Loucy (cell line): ENCODE results near the gene ATAD2B.

Experiments
- CTCF ChIP-seq: fragments of 200-600 bp; sonication (generic); conservative IDR thresholded peaks from 2 replicates; pipeline ENCODE4 v1.5.1; 2014; ENCODE audit warnings: mild to moderate bottlenecking, antibody characterized with exemption, low read length
- EZH2phosphoT487 ChIP-seq: fragments of 200-600 bp; IDR thresholded peaks from 2 replicates; pipeline ENCODE4 v1.6.1; 2018; ENCODE audit warnings: antibody characterized with exemption, mild to moderate bottlenecking, moderate library complexity, borderline replicate concordance

GRCh38 chr2:23720705-23721453 lies 206.0 kb downstream of the ATAD2B start:
- TF ChIP-seq CTCF (no peak), EZH2phosphoT487 (no peak)
